H1 (cell line): ENCODE data around the gene FKBP1A. TPM values are rescaled to one million over a fixed set of nuclear protein-coding genes. Genes with fewer than 3 reads are reported as not detected.

Experiments
- CTCF ChIA-PET: fragments of 300-600 bp; sonication (Branson Sonifier 250); formaldehyde crosslinking; loops from one replicate; lab custom pipeline; 2021; ENCODE audit not compliant: partially characterized antibody; lab: Charles Lee
- POLR2A ChIA-PET: fragments of 300-600 bp; sonication (Branson Sonifier 250); formaldehyde crosslinking; loops from one replicate; lab custom pipeline; 2021; ENCODE audit warnings: inconsistent platforms; ENCODE audit not compliant: partially characterized antibody; lab: Charles Lee
- DNase-seq, 2 experiments: peaks; one replicate each; pipeline versions ENCODE4 v3.0.0 to v3.0.0-alpha.2; 2010 to 2022; ENCODE audit warnings: low spot score in 2 of 2, low read depth in 1 of 2, mixed read lengths in 1 of 2
- FAIRE-seq: peaks from 2 replicates; lab custom pipeline; 2011; peaks lifted over from hg19 to GRCh38; lab: Jason Lieb, UNC
- H2AFZ ChIP-seq: 2 replicates; pipeline ENCODE4 v1.8.1; 2012; ENCODE audit warnings: low read length, inconsistent platforms
- H2AK5ac ChIP-seq: 2 replicates; pipeline ENCODE4 v1.6.1; 2013; ENCODE audit warnings: low read depth, low read length
- H2BK120ac ChIP-seq: replicated peaks from 2 replicates; pipeline ENCODE3; 2013; ENCODE audit warnings: low read depth, low read length, inconsistent platforms
- H2BK12ac ChIP-seq: 2 replicates; pipeline ENCODE4 v1.6.1; 2013; ENCODE audit warnings: low read depth, low read length
- H2BK15ac ChIP-seq: 2 replicates; pipeline ENCODE4 v1.6.1; 2013; ENCODE audit warnings: low read length
- H2BK20ac ChIP-seq: 2 replicates; pipeline ENCODE4 v1.6.1; 2013; ENCODE audit warnings: low read length
- H2BK5ac ChIP-seq: 2 replicates; pipeline ENCODE4 v1.6.1; 2013; ENCODE audit warnings: low read depth, low read length
- H3K14ac ChIP-seq: 2 replicates; pipeline ENCODE4 v1.6.1; 2013; ENCODE audit warnings: inconsistent platforms; ENCODE audit not compliant: insufficient read length
- H3K18ac ChIP-seq: 2 replicates; pipeline ENCODE4 v1.6.1; 2013; ENCODE audit warnings: low read length; ENCODE audit errors: extremely low read depth
- H3K23ac ChIP-seq: 2 replicates; pipeline ENCODE4 v1.6.1; 2013; ENCODE audit warnings: inconsistent platforms; ENCODE audit not compliant: insufficient read length
- H3K23me2 ChIP-seq: 2 replicates; pipeline ENCODE4 v1.6.1; 2013; ENCODE audit warnings: low read depth, low read length
- H3K27ac ChIP-seq: 2 replicates; pipeline ENCODE4 v1.6.1; 2011; ENCODE audit warnings: low read depth, low read length, inconsistent platforms
- H3K27me3 ChIP-seq, 4 experiments: replicated peaks in 1 of 4; 1 replicate in 1 of 4; 2 replicates in 3 of 4; pipeline versions ENCODE4 v1.6.1 to v1.8.1; 2011 to 2013; ENCODE audit warnings: low read length in 3 of 4, mild to moderate bottlenecking in 3 of 4, inconsistent platforms in 2 of 4, mixed read lengths in 2 of 4, moderate library complexity in 1 of 4; ENCODE audit not compliant: control insufficient read depth in 3 of 4, insufficient read depth in 3 of 4; ENCODE audit errors: extremely low read depth in 1 of 4
- H3K36me3 ChIP-seq, 4 experiments: 2 replicates each; pipeline versions ENCODE4 v1.6.1 to v1.8.1; 2011 to 2013; ENCODE audit warnings: mild to moderate bottlenecking in 4 of 4, low read length in 3 of 4, moderate library complexity in 2 of 4, control low read depth in 1 of 4, inconsistent platforms in 1 of 4; ENCODE audit not compliant: insufficient read depth in 4 of 4, control insufficient read depth in 2 of 4
- H3K4ac ChIP-seq: replicated peaks from 2 replicates; pipeline ENCODE3; 2013; ENCODE audit warnings: low read length, low read depth, mixed read lengths, inconsistent platforms; ENCODE audit not compliant: insufficient read length
- H3K4me1 ChIP-seq, 4 experiments: replicated peaks in 1 of 4; 1 replicate in 1 of 4; 2 replicates in 3 of 4; pipeline versions ENCODE4 v1.6.1 to v1.8.1; 2011 to 2013; ENCODE audit warnings: low read length in 3 of 4, inconsistent platforms in 2 of 4, mixed read lengths in 1 of 4; ENCODE audit not compliant: insufficient read depth in 4 of 4, control insufficient read depth in 3 of 4
- H3K4me2 ChIP-seq, 2 experiments: 2 replicates each; pipeline versions ENCODE4 v1.6.1 to v1.8.1; 2011 to 2013; ENCODE audit warnings: low read depth in 2 of 2, low read length in 2 of 2, control low read depth in 1 of 2, inconsistent platforms in 1 of 2, mild to moderate bottlenecking in 1 of 2; ENCODE audit not compliant: insufficient read depth in 1 of 2
- H3K4me3 ChIP-seq, 4 experiments: fragments of 200-600, 300-600 bp in 1 of 4; sonication (generic), shearing (Covaris generic), sonication (Bioruptor Twin) in 1 of 4; 2 replicates each; pipeline versions ENCODE4 v1.5.1 to v1.8.1; 2011 to 2016; ENCODE audit warnings: low read length in 4 of 4, low read depth in 3 of 4, control low read depth in 2 of 4, inconsistent platforms in 2 of 4, mild to moderate bottlenecking in 2 of 4, mixed read lengths in 1 of 4, moderate library complexity in 1 of 4; ENCODE audit not compliant: insufficient read depth in 2 of 4; ENCODE audit errors: extremely low read depth in 1 of 4
- H3K56ac ChIP-seq: replicated peaks from 2 replicates; pipeline ENCODE3; 2013; ENCODE audit warnings: low read depth, mild to moderate bottlenecking, mixed read lengths, low read length, inconsistent platforms; ENCODE audit not compliant: insufficient read length
- H3K79me1 ChIP-seq: 2 replicates; pipeline ENCODE4 v1.6.1; 2013; ENCODE audit warnings: low read depth, low read length, control low read depth
- H3K79me2 ChIP-seq, 2 experiments: 2 replicates each; pipeline versions ENCODE4 v1.6.1 to v1.8.1; 2012 to 2013; ENCODE audit warnings: low read length in 2 of 2, mild to moderate bottlenecking in 2 of 2, inconsistent platforms in 1 of 2; ENCODE audit not compliant: insufficient read depth in 2 of 2, control insufficient read depth in 1 of 2
- H3K9ac ChIP-seq, 4 experiments: replicated peaks in 1 of 4; 1 replicate in 1 of 4; 2 replicates in 3 of 4; pipeline versions ENCODE4 v1.6.1 to v1.8.1; 2011 to 2013; ENCODE audit warnings: low read depth in 3 of 4, low read length in 3 of 4, control low read depth in 2 of 4, mild to moderate bottlenecking in 2 of 4, moderate library complexity in 2 of 4, inconsistent platforms in 1 of 4; ENCODE audit errors: extremely low read depth in 1 of 4
- H3K9me3 ChIP-seq, 2 experiments: 2 replicates each; pipeline versions ENCODE4 v1.6.1 to v1.8.1; 2012 to 2013; ENCODE audit warnings: mild to moderate bottlenecking in 2 of 2, moderate library complexity in 2 of 2, control low read depth in 1 of 2, inconsistent platforms in 1 of 2, low read depth in 1 of 2, low read length in 1 of 2, mixed read lengths in 1 of 2; ENCODE audit not compliant: insufficient read depth in 2 of 2
- H4K20me1 ChIP-seq, 2 experiments: replicated peaks in 1 of 2; 2 replicates each; pipeline versions ENCODE3 to v1.8.1; 2011 to 2013; ENCODE audit warnings: inconsistent platforms in 2 of 2, low read length in 2 of 2, mild to moderate bottlenecking in 1 of 2; ENCODE audit not compliant: insufficient read depth in 2 of 2, control insufficient read depth in 1 of 2
- H4K5ac ChIP-seq: 2 replicates; pipeline ENCODE4 v1.6.1; 2013; ENCODE audit warnings: low read length, low read depth, mixed read lengths, inconsistent platforms; ENCODE audit not compliant: insufficient read length
- H4K8ac ChIP-seq: 2 replicates; pipeline ENCODE4 v1.8.0; 2013; ENCODE audit warnings: mild to moderate bottlenecking, moderate library complexity, low read length, inconsistent platforms; ENCODE audit not compliant: insufficient read depth; ENCODE audit errors: extremely low read depth
- H4K91ac ChIP-seq: replicated peaks from 2 replicates; pipeline ENCODE3; 2013; ENCODE audit warnings: low read length, mixed read lengths, inconsistent platforms; ENCODE audit not compliant: insufficient read length
- BCL11A ChIP-seq, 2 experiments: IDR thresholded peaks; one replicate each; pipeline ENCODE4 v1.6.1; 2011; ENCODE audit warnings: low read depth in 2 of 2, low read length in 2 of 2, mild to moderate bottlenecking in 2 of 2
- CREB1 ChIP-seq: IDR thresholded peaks from 2 replicates; pipeline ENCODE4 v1.6.1; 2012; ENCODE audit warnings: inconsistent platforms
- HDAC2 ChIP-seq, 2 experiments: fragments of 300-600 bp in 1 of 2; sonication (generic) in 1 of 2; IDR thresholded peaks; 2 replicates each; pipeline ENCODE4 v1.6.1; 2011 to 2012; ENCODE audit warnings: low read depth in 2 of 2, low read length in 2 of 2, mild to moderate bottlenecking in 2 of 2, moderate library complexity in 2 of 2, borderline replicate concordance in 1 of 2, inconsistent platforms in 1 of 2
- POLR2A ChIP-seq, 2 experiments: IDR thresholded peaks; 1 replicate in 1 of 2; 2 replicates in 1 of 2; pipeline ENCODE4 v1.6.1; 2011; ENCODE audit warnings: low read depth in 2 of 2, low read length in 2 of 2, mild to moderate bottlenecking in 2 of 2; ENCODE audit errors: control extremely low read depth in 1 of 2
- POLR2AphosphoS5 ChIP-seq: IDR thresholded peaks from 2 replicates; pipeline ENCODE4 v1.6.1; 2011; ENCODE audit warnings: low read depth, low read length
- RXRA ChIP-seq: IDR thresholded peaks from 2 replicates; pipeline ENCODE4 v1.6.1; 2011; ENCODE audit warnings: low read depth, mild to moderate bottlenecking, low read length, moderate library complexity; ENCODE audit not compliant: insufficient read depth
- YY1 ChIP-seq: IDR thresholded peaks from 2 replicates; pipeline ENCODE4 v1.6.1; 2011; ENCODE audit warnings: low read depth, mild to moderate bottlenecking, low read length
- WGBS, 2 experiments: shearing (Covaris generic) in 1 of 2; methylation state at CpG; one replicate each; pipeline versions ENCODE4 v1.1.6 to v1.1.7; 2013 to 2015; ENCODE audit warnings: low lambda C conversion rate in 2 of 2, mixed read lengths in 2 of 2, inconsistent platforms in 1 of 2, low coverage in 1 of 2, missing lambda C conversion rate in 1 of 2; ENCODE audit not compliant: insufficient replicate concordance in 2 of 2, insufficient coverage in 1 of 2, insufficient read length in 1 of 2; ENCODE audit errors: extremely low coverage in 1 of 2, missing lambda C conversion rate in 1 of 2; 5-methylcytosine and 5-hydroxymethylcytosine counted together
- polyA plus RNA-seq, 7 experiments: library from polyadenylated mRNA; depleted of rRNA in 3 of 7; stranded (reverse) in 5 of 7; unstranded in 2 of 7; fragments of >200 nt in 5 of 7; fragments of 200-250 nt in 2 of 7; gene quantifications; 1 replicate in 5 of 7; 2 replicates in 1 of 7; 4 replicates in 1 of 7; pipeline versions ENCODE4 v1.2.1 to v1.2.3, GENCODE V29; 2011 to 2013; ENCODE audit warnings: missing spikeins in 2 of 7, mixed read lengths in 2 of 7
- total RNA-seq: library from RNA; stranded (reverse); fragmentation: NEBNext Ultra II Directional; extraction: Animal tissue kit (Norgen Biotek cat#: 25700); gene quantifications from 2 replicates; pipeline ENCODE4 v1.2.1, GENCODE V29; 2021
- TF ChIP-seq, protein P1 (sequence below), 3 experiments: IDR thresholded peaks; 1 replicate in 2 of 3; 2 replicates in 1 of 3; pipeline versions ENCODE4 v1.5.1 to v1.6.1; 2011; ENCODE audit warnings: low read length in 3 of 3, mild to moderate bottlenecking in 3 of 3, inconsistent platforms in 2 of 3, low read depth in 1 of 3, moderate library complexity in 1 of 3; ENCODE audit not compliant: insufficient read depth in 1 of 3; ENCODE audit errors: control extremely low read depth in 1 of 3

Gene FKBP1A
- total and polyA plus RNA-seq, 2 of the 8 experiments (the other 6 are each of a cell fraction or from before 2014, with no cell fraction given), result 250 to 685 TPM

DNA sequence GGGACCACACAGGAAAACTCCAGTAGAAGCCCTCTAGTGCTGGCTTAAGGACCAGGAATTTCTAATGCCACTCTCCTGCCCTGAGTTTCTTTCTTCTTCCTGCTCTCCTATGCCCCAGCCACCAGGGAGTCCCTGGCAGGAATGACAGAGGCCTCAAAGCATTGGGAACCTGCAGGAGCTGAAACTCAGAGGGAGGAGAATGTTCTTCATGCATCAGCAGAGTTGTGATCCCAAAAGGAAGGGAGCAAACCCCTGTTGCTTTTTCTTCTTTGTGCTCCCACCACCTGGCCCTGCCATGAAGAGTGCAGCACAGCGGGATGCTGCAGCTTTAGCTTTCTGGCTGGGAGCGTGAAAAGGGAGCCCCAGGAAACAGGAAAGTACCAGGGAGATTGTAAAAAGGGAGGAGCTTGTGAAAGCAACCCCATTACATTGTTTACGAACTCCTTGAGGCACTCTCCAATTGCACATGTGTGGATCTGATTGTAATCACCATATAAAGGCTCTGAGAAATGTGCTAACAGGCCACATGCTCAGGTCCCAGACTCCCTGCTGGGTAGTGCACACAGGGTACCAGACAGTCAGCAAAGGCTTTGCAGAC is 34.7 kb upstream of the FKBP1A start:
- Histone ChIP-seq H4K5ac (peak overlapping the region; percentile 8), H3K9ac (no peak overlapping the region), H3K23me2 (no peaks in the 10 kb centered on the region), H3K14ac (no peak overlapping the region), H3K79me2 (no peaks in the 10 kb centered on the region), H2BK12ac (peak overlapping the region; percentile 20; the same call in 1 of the 2 replicates), H3K4ac (no peak overlapping the region), H2AK5ac (0 out of 2 replicates have a peak overlapping the region, but pooled peaks have one; percentile 2), H3K18ac (peak overlapping the region; percentile 17; the same call in 1 of the 2 replicates), H4K91ac (peak overlapping the region; percentile 85), H3K36me3 (no peaks in the 10 kb centered on the region), H3K9me3 (peaks cover 0 to 9% of the 10 kb centered on the region in 2 experiments; a peak in 2 of 4 replicates), H3K27ac (peak overlapping the region; percentile 79), H3K79me1 (no peaks in the 10 kb centered on the region), H2AFZ (no peak overlapping the region), H4K20me1 (no peaks in the 10 kb centered on the region), H3K56ac (no peak overlapping the region), H3K4me2 (peak overlapping the region; percentile 3 to 50; a peak in 2 of 4 replicates), H2BK120ac (peak overlapping the region; percentile 7), H2BK15ac (no peak overlapping the region), H2BK20ac (peak overlapping the region; percentile 73; the same call in 1 of the 2 replicates), H2BK5ac (peak overlapping the region; percentile 89; the same call in 1 of the 2 replicates), H3K4me1 (peaks cover 7 to 21% (median 12%) of the 10 kb centered on the region in 4 experiments; a peak in 6 of 7 replicates), H4K8ac (no peak overlapping the region), H3K4me3 (peak overlapping the region in 1 of 4 experiments; percentile 23; a peak in 1 of 8 replicates), H3K27me3 (no peaks in the 10 kb centered on the region), H3K23ac (no peak overlapping the region)
- CTCF ChIA-PET, result interaction anchor here (1.0 to 9.0 kb wide), 10 partner anchors 10 to 122 kb away, joined by 3 to 139 read pairs (median 4); partner anchors contain the start of gene FKBP1A
- DNase-seq (peak; percentile 46 to 62), FAIRE-seq (peak; percentile 70)
- POLR2A ChIA-PET, result interaction anchor here (0.8 to 3.4 kb wide), 5 partner anchors 8 to 106 kb away, joined by 3 to 13 read pairs (median 3); no protein-coding TSS in a partner anchor
- 16% methylated on average over 3 of the region's 3 CpGs; no CpG with 5 or more reads in 1 of the 2 experiments for WGBS, 2 experiments
- TF ChIP-seq CREB1 (no peak), BCL11A (IDR thresholded peaks at IDR 0.05; ENCODE audit: low read depth in 2 of 2, low read length in 2 of 2) (no peak), RXRA (no peak), YY1 (no peak; the same call in 1 of the 2 replicates), HDAC2 (IDR thresholded peaks at IDR 0.05; ENCODE audit: borderline replicate concordance in 1 of 2, low read depth in 2 of 2, low read length in 2 of 2) (peak; percentile 96 to 98; a peak in 2 of 4 replicates), POLR2A (IDR thresholded peaks at IDR 0.05; ENCODE audit: control extremely low read depth in 1 of 2, low read depth in 2 of 2, low read length in 2 of 2) (0 out of 3 replicates have a peak, but pooled peaks of 1 of the 2 experiments have one; percentile 19), POLR2AphosphoS5 (no peak)
- TF ChIP-seq, protein P1, sequence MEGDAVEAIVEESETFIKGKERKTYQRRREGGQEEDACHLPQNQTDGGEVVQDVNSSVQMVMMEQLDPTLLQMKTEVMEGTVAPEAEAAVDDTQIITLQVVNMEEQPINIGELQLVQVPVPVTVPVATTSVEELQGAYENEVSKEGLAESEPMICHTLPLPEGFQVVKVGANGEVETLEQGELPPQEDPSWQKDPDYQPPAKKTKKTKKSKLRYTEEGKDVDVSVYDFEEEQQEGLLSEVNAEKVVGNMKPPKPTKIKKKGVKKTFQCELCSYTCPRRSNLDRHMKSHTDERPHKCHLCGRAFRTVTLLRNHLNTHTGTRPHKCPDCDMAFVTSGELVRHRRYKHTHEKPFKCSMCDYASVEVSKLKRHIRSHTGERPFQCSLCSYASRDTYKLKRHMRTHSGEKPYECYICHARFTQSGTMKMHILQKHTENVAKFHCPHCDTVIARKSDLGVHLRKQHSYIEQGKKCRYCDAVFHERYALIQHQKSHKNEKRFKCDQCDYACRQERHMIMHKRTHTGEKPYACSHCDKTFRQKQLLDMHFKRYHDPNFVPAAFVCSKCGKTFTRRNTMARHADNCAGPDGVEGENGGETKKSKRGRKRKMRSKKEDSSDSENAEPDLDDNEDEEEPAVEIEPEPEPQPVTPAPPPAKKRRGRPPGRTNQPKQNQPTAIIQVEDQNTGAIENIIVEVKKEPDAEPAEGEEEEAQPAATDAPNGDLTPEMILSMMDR (IDR thresholded peaks at IDR 0.05; ENCODE audit: control extremely low read depth in 1 of 3, insufficient read depth in 1 of 3, low read depth in 1 of 3, low read length in 3 of 3), result no peak; a peak in 1 of 4 replicates
